ENCODE measurements around the gene TREML2.

- TF ChIP-seq CTCF (IDR thresholded peaks at IDR 0.05; ENCODE audit: insufficient read depth, low read length) (no peak), GABPA (IDR thresholded peaks at IDR 0.05; ENCODE audit: low read depth) (no peak)
Observed at GRCh38 chr6:41193884-41194283, 7.1 kb downstream of the TREML2 start.
